ENCODE measurements around the gene LYRM4. TPM values are rescaled to one million over a fixed set of nuclear protein-coding genes. Genes with fewer than 3 reads are reported as not detected.

Gene LYRM4
- total RNA-seq, 4 donors from 2014 or later, result 16.9 to 20.9 (median 18.4) TPM

- H3K36me3 ChIP-seq, result no peaks in the 10 kb centered on the region
- no peak for DNase-seq (ENCODE audit: extremely low spot score)
- 100% methylated on average over 2 of the region's 2 CpGs for WGBS
- H3K27me3 ChIP-seq, result no peaks in the 10 kb centered on the region
- intact Hi-C loops (cut with DNase I), result no loop called here
- no peak overlapping the region for H3K27ac ChIP-seq (replicated peaks in 1 of 4)
- no peaks in the 10 kb centered on the region for H3K9me3 ChIP-seq
- peaks cover 0 to 4% (median 0%) of the 10 kb centered on the region in 4 donors for H3K4me1 ChIP-seq
- H3K4me3 ChIP-seq, result no peak overlapping the region
- TF ChIP-seq CTCF (IDR thresholded peaks at IDR 0.05) (no peak), POLR2A (IDR thresholded peaks at IDR 0.05; ENCODE audit: low read depth) (no peak), POLR2AphosphoS5 (IDR thresholded peaks at IDR 0.05) (no peak), EP300 (IDR thresholded peaks at IDR 0.05) (no peak)
These were observed 13.5 kb downstream of the LYRM4 start for GRCh38 chr6:5247201-5247600.

- intact Hi-C loops (cut with DNase I), result no loop called here
- H3K36me3 ChIP-seq, result no peaks in the 10 kb centered on the region
These were observed 14.3 kb downstream of the LYRM4 start for GRCh38 chr6:5246141-5247097.

GRCh38 chr6:5243069-5243468, 17.7 kb downstream of the LYRM4 start:
- Histone ChIP-seq H3K27me3 (no peaks in the 10 kb centered on the region), H3K36me3 (peaks cover 0 to 3% (median 0%) of the 10 kb centered on the region in 4 donors), H3K27ac (replicated peaks in 1 of 4) (no peak overlapping the region), H3K4me3 (no peak overlapping the region), H3K4me1 (no peaks in the 10 kb centered on the region), H3K9me3 (no peaks in the 10 kb centered on the region)
- intact Hi-C loops (cut with DNase I), result no loop called here
- no peak for DNase-seq (ENCODE audit: extremely low spot score)
- WGBS, result 93% methylated on average over 9 of the region's 12 CpGs
- no peak for TF ChIP-seq POLR2A (IDR thresholded peaks at IDR 0.05; ENCODE audit: low read depth)
- no peak for TF ChIP-seq POLR2AphosphoS5 (IDR thresholded peaks at IDR 0.05)
- TF ChIP-seq CTCF (IDR thresholded peaks at IDR 0.05), result no peak
- TF ChIP-seq EP300 (IDR thresholded peaks at IDR 0.05), result no peak

More at GRCh38 chr6:5246141-5247097, 14.3 kb downstream of the LYRM4 start:
- no peak overlapping the region for H3K27ac ChIP-seq (replicated peaks in 1 of 4)
- no peaks in the 10 kb centered on the region for H3K9me3 ChIP-seq
- TF ChIP-seq EP300 (IDR thresholded peaks at IDR 0.05), result no peak
- no peak for TF ChIP-seq POLR2AphosphoS5 (IDR thresholded peaks at IDR 0.05)
- no peak for TF ChIP-seq POLR2A (IDR thresholded peaks at IDR 0.05; ENCODE audit: low read depth)
- TF ChIP-seq CTCF (IDR thresholded peaks at IDR 0.05), result no peak
- H3K4me3 ChIP-seq, result no peak overlapping the region
- H3K4me1 ChIP-seq, result peaks cover 0 to 4% (median 0%) of the 10 kb centered on the region in 4 donors
- DNase-seq (ENCODE audit: extremely low spot score), result no peak
- H3K27me3 ChIP-seq, result no peaks in the 10 kb centered on the region
- WGBS, result 79% methylated on average over 13 of the region's 13 CpGs

- no peak for DNase-seq (ENCODE audit: extremely low spot score)
- Histone ChIP-seq H3K4me3 (no peak overlapping the region), H3K36me3 (peaks cover 0 to 3% (median 0%) of the 10 kb centered on the region in 4 donors), H3K27ac (replicated peaks in 1 of 4) (no peak overlapping the region), H3K27me3 (no peaks in the 10 kb centered on the region), H3K9me3 (no peaks in the 10 kb centered on the region), H3K4me1 (no peaks in the 10 kb centered on the region)
- 95% methylated on average over 2 of the region's 2 CpGs for WGBS
- intact Hi-C loops (cut with DNase I), result no loop called here
- TF ChIP-seq POLR2AphosphoS5 (IDR thresholded peaks at IDR 0.05) (no peak), POLR2A (IDR thresholded peaks at IDR 0.05; ENCODE audit: low read depth) (no peak), CTCF (IDR thresholded peaks at IDR 0.05) (no peak), EP300 (IDR thresholded peaks at IDR 0.05) (no peak)
These were observed 19.5 kb downstream of the LYRM4 start for GRCh38 chr6:5241252-5241651.

All from esophagus muscularis mucosa (tissue), 4 donors.